GM18508 (cell line): Measurements from ENCODE around the gene TNFRSF25.

Experiments
- ATAC-seq: cut with Tn5 transposase; IDR thresholded peaks from one replicate; pipeline ENCODE4 v1.9.1; 2021; ENCODE audit warnings: moderate number of reproducible peaks; ENCODE audit not compliant: insufficient read depth, unreplicated experiment

TNFRSF25 gene

GRCh38 chr1:6466023-6466422 is at the start of gene TNFRSF25:
TNFRSF25 (minus strand) TSS chr1:6466173; CDS start chr1:6466107, 66 bp downstream.
- no peak for ATAC-seq

- ATAC-seq, result no peak
These were observed 49.8 kb upstream of the TNFRSF25 start for GRCh38 chr1:6515771-6516170.

- ATAC-seq, result no peak
These were observed 47.4 kb upstream of the TNFRSF25 start for GRCh38 chr1:6513320-6513801.

- ATAC-seq, result no peak
These were observed 46.9 kb upstream of the TNFRSF25 start for GRCh38 chr1:6512908-6513280.

GRCh38 chr1:6512245-6512907 is 46.4 kb upstream of the TNFRSF25 start:
- ATAC-seq, result no peak

GRCh38 chr1:6511561-6512244 is 45.7 kb upstream of the TNFRSF25 start:
- no peak for ATAC-seq

GRCh38 chr1:6511056-6511455 is 45.1 kb upstream of the TNFRSF25 start:
- ATAC-seq, result no peak

GRCh38 chr1:6510493-6510892 is 44.5 kb upstream of the TNFRSF25 start:
- ATAC-seq, result no peak

GRCh38 chr1:6509919-6510291 is 43.9 kb upstream of the TNFRSF25 start:
- ATAC-seq, result no peak

GRCh38 chr1:6509220-6509918 is 43.4 kb upstream of the TNFRSF25 start:
- no peak for ATAC-seq

- ATAC-seq, result no peak
These were observed 42.8 kb upstream of the TNFRSF25 start for GRCh38 chr1:6508816-6509189.

GRCh38 chr1:6508154-6508815 is 42.3 kb upstream of the TNFRSF25 start:
- no peak for ATAC-seq

- no peak for ATAC-seq
These were observed 41.5 kb upstream of the TNFRSF25 start for GRCh38 chr1:6507461-6507911.

GRCh38 chr1:6507037-6507428 is 41.1 kb upstream of the TNFRSF25 start:
- no peak for ATAC-seq

- ATAC-seq, result no peak
These were observed 40.5 kb upstream of the TNFRSF25 start for GRCh38 chr1:6506210-6507036.

GRCh38 chr1:6505367-6506209 is 39.6 kb upstream of the TNFRSF25 start:
- ATAC-seq, result no peak

- ATAC-seq, result no peak
These were observed 38.9 kb upstream of the TNFRSF25 start for GRCh38 chr1:6504887-6505286.

GRCh38 chr1:6503884-6504602 is 38.1 kb upstream of the TNFRSF25 start:
- no peak for ATAC-seq
